ENCODE data around the gene AMMECR1.

Gene AMMECR1

DNA sequence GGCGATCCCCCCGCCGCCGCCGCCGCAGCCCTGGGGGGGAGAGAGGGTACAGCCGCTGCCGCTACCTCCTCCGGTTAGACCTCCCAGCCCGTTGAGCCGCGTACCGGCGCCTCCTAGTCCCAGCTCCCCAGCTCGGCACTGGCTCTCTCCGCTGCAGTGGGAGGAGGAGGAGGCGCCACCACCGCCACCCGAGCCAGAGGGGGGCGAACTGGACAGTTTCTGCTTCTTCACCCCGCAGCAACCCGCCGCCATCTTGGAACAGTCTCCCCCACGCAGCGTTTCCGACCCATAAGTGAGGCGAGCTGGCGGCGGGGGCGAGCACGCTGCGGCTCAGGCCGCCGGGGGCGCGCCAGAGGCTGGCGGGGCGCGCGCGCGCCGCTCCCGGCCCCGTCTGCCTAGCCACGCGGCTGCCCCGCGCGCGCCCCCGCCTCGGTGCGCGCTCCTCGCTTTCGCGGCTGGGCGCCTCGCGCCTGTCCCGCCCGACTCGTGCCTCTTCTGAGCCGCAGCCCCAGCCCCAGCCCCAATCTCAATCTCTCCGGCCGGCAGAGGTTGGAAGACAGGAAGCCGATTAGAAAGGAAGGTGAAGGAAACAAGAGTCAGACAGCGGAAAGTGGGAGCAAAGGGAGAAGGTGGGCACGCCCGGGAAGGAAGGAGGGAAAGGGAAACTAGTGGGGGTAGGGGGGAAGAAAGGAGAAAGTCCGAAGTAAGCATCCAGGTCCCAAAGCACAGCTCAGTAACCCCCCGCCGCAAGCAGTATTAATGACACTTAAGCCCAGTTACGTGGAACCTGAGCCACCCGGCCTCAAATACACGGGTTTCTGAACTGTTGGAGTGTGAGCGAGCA lies at the start of gene AMMECR1:
AMMECR1 (minus strand) TSS at position 266 of the 844 bp plus-strand sequence; CDS start at position 252, 14 bp downstream.
- ChIA-PET POLR2A (ENCODE audit: low non-redundant PET) (interaction anchor here (0.6 to 0.7 kb wide), 2 partner anchors 89 to 1401 kb away, joined by 3 read pairs; no protein-coding TSS in a partner anchor), CTCF (interaction anchor here (0.6 to 2.2 kb wide), 2 partner anchors 94 to 97 kb away, joined by 3 to 5 read pairs; no protein-coding TSS in a partner anchor)
- peak; percentile 67 for DNase-seq (ENCODE audit: low spot score)
- TF ChIP-seq, protein P1, sequence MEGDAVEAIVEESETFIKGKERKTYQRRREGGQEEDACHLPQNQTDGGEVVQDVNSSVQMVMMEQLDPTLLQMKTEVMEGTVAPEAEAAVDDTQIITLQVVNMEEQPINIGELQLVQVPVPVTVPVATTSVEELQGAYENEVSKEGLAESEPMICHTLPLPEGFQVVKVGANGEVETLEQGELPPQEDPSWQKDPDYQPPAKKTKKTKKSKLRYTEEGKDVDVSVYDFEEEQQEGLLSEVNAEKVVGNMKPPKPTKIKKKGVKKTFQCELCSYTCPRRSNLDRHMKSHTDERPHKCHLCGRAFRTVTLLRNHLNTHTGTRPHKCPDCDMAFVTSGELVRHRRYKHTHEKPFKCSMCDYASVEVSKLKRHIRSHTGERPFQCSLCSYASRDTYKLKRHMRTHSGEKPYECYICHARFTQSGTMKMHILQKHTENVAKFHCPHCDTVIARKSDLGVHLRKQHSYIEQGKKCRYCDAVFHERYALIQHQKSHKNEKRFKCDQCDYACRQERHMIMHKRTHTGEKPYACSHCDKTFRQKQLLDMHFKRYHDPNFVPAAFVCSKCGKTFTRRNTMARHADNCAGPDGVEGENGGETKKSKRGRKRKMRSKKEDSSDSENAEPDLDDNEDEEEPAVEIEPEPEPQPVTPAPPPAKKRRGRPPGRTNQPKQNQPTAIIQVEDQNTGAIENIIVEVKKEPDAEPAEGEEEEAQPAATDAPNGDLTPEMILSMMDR (conservative IDR thresholded peaks at IDR 0.05; ENCODE audit: low read depth) = no peak
- peak within 1 kb of the TSS; percentile 85 for H3K27ac ChIP-seq

DNA sequence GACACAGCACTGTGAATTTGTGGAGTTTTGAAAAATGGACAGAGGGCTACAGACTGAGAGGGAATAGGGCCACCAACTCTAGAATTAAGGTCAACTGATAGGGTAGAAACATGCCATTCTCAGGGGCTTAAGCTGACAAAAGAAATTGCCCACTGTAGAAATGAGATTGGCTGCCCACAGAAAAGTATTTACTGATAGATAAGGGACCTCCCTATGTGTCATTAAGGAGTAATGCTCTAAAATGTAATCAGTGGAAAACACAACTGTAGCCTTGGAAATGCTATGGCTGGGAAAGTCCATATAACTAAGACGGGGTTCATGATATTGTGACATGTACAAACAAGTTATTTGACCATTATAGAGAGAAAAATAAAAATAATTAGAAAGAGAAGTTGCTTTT lies 45.4 kb upstream of the AMMECR1 start:
- ChIA-PET CTCF (no interaction called here), POLR2A (ENCODE audit: low non-redundant PET) (no interaction called here)
- TF ChIP-seq, protein P1 (conservative IDR thresholded peaks at IDR 0.05; ENCODE audit: low read depth) = no peak
- no peak for DNase-seq (ENCODE audit: low spot score)
- H3K27ac ChIP-seq = no peak overlapping the region

DNA sequence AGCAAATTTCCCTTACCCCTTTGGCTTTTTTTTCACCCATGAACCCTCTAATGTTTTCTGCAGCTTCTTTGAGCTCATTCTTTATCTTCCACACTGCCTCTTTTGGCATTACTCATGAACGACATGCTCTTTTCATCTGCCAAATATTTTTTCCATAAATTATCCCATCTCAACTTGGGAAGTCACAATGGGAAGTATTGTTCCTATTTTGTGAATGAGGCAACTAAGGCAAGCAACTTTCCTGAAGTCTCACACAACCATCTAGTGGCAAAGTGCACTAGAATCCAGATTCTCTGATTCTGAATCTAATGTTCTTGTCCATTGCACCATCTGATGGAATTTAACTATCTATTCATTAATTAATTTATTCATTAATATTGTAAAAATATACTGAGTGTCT lies 41.4 kb upstream of the AMMECR1 start:
- TF ChIP-seq, protein P1 (conservative IDR thresholded peaks at IDR 0.05; ENCODE audit: low read depth) = no peak
- POLR2A ChIA-PET (ENCODE audit: low non-redundant PET) = no interaction called here
- no peak for DNase-seq (ENCODE audit: low spot score)
- H3K27ac ChIP-seq = no peak overlapping the region
- CTCF ChIA-PET = no interaction called here

DNA sequence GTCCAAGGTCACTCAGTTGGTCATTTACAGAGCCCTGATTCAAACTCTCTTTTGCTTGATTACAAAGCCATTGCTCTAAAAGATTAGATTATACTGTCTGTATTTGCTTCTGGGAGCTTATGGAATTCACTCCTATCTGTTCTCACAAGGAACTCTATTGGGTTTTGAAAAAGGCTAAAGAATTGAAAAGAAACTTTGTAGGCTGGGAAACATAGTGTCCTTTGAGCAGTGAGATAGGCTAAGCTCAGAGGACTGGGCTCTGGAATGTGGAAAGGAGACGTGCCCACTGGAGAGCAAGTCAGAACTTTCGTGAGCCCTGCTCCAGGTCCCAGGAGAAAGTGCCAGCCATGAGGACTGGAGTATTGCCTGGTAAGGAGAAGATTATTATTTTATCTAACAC lies 40.7 kb upstream of the AMMECR1 start, which contains the start of gene RTL9:
RTL9 (plus strand) TSS at position 301 of the 400 bp plus-strand sequence. CDS start 91,770 bp downstream, outside the sequence.
- no peak within 1 kb of the TSS for H3K27ac ChIP-seq
- no peak for DNase-seq (ENCODE audit: low spot score)
- TF ChIP-seq, protein P1 (conservative IDR thresholded peaks at IDR 0.05; ENCODE audit: low read depth) = no peak
- CTCF ChIA-PET = no interaction called here
- POLR2A ChIA-PET (ENCODE audit: low non-redundant PET) = no interaction called here

DNA sequence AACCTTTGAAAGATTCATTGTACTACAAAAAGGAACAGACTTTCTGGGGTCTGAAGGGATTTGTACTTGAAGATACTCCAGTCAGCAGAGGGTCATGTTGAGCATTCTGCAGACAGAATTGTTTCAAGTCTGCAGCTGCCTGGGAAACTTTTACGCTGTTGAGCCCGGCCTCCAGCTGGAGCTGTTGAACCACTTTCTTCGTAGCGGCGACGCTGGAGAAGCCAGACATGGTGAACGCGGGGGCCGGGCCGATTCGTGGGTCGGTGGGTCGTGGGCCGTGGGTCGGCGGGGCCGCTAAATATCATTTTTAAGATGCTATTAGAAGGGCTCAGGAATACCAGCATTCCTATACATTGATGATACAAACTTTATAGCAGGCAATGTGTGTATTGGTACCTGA lies 28.8 kb upstream of the AMMECR1 start:
- POLR2A ChIA-PET (ENCODE audit: low non-redundant PET) = no interaction called here
- DNase-seq (ENCODE audit: low spot score) = no peak
- H3K27ac ChIP-seq = no peak overlapping the region
- TF ChIP-seq, protein P1 (conservative IDR thresholded peaks at IDR 0.05; ENCODE audit: low read depth) = no peak
- CTCF ChIA-PET = no interaction called here

DNA sequence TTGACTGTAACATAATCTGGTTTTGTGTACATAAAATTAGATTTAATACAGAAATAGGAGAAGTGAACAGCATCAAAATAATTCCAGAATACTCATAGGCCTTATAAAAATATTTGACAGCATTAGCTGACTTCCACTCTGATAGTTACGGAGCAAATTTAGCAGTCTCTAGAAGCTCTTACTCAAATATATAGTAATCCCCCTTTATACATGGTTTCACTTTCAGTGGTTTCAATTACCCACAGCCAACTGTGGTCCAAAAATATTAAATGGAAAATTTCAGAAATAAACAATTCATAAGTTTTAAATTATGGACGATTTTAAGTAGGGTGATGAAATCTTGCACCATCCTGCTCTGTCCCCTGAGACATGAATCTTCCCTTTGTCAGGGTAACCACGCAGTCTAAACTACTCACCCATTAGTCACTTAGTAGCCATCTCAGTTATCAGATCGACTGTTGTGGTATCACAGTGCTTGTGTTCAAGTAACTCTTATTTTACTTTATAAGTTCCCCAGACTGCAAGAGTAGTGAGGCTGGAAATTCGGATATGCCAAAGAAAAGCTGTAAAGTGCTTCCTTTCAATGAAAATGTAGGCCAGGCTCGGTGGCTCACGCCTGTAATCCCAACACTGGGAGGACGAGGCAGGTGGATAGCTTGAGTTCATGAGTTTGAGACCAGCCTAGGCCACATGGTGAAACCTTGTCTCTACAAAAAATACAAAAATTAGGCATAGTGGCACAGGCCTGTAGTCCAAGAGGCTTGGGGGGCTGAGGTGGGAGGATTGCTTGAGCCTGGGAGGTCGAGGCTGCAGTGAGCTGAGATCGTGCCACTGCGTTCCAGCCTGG lies 23.5 kb upstream of the AMMECR1 start:
- POLR2A ChIA-PET (ENCODE audit: low non-redundant PET) = no interaction called here
- DNase-seq (ENCODE audit: low spot score) = peak; percentile 6
- peak overlapping the region; percentile 41; the same call in 1 of the 2 replicates for H3K27ac ChIP-seq
- CTCF ChIA-PET = interaction anchor here (0.5 kb wide), 1 partner anchor 174 kb away, joined by 3 read pairs; no protein-coding TSS in a partner anchor
- TF ChIP-seq, protein P1 (conservative IDR thresholded peaks at IDR 0.05; ENCODE audit: low read depth) = no peak

Data from RWPE1 (cell line).